ENCODE data around the gene EPS8L3. TPM values are rescaled to one million over a fixed set of nuclear protein-coding genes. Genes with fewer than 3 reads are reported as not detected.

Gene EPS8L3
- total RNA-seq, 1 experiment from 2014 or later = not detected

DNA sequence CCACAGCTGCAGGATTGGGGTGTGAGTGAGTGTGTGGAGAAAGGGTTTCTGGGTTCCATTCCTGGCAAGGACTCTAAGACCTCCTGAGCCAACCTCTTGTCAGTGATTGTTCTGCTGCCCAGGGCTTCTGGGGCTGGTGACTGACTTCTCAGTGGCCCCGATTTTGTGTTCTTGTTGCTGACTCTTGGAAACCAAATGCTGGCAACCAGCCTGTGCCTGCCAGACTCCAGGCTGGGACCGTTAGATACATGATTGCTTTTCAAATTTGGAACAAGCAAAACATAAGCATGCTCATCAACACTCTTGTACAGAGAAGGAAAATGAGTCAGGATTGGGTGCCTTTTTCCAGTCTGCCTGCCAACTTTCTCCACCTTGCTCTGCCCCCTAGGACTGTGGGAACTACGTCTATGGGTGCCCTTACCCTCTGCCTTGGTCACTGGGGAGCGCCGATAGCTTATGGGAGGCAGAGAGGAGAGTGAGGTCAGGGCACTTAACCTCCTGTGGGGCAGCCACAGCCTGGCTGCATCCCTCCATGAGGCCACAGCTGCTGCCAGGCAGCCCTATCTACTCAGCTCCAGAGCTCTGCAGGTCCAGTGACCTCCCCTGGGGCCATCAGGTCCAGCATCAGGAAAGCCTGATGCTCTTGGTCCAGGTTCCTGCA, 39.3 kb upstream of the EPS8L3 start:
- TF ChIP-seq, protein P1, sequence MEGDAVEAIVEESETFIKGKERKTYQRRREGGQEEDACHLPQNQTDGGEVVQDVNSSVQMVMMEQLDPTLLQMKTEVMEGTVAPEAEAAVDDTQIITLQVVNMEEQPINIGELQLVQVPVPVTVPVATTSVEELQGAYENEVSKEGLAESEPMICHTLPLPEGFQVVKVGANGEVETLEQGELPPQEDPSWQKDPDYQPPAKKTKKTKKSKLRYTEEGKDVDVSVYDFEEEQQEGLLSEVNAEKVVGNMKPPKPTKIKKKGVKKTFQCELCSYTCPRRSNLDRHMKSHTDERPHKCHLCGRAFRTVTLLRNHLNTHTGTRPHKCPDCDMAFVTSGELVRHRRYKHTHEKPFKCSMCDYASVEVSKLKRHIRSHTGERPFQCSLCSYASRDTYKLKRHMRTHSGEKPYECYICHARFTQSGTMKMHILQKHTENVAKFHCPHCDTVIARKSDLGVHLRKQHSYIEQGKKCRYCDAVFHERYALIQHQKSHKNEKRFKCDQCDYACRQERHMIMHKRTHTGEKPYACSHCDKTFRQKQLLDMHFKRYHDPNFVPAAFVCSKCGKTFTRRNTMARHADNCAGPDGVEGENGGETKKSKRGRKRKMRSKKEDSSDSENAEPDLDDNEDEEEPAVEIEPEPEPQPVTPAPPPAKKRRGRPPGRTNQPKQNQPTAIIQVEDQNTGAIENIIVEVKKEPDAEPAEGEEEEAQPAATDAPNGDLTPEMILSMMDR (conservative IDR thresholded peaks at IDR 0.05; ENCODE audit: low read depth, low read length) = no peak
- TF ChIP-seq EZH2 (IDR thresholded peaks at IDR 0.05; ENCODE audit: borderline replicate concordance, low read depth, low read length, poor library complexity, severe bottlenecking) = no peak
- no peaks in the 10 kb centered on the region for H3K36me3 ChIP-seq (ENCODE audit: insufficient read depth, low read length, poor library complexity, severe bottlenecking)
- no TSS peak for BruUV-seq (replicated peaks)
- H3K9me3 ChIP-seq (ENCODE audit: low read depth, low read length, poor library complexity, severe bottlenecking) = no peaks in the 10 kb centered on the region
- peaks cover 8% of the 10 kb centered on the region for H3K4me1 ChIP-seq (ENCODE audit: insufficient read depth, low read length, poor library complexity, severe bottlenecking)
- DNase-seq (ENCODE audit: low spot score) = no peak
- H3K27ac ChIP-seq (ENCODE audit: low read depth, low read length, poor library complexity, severe bottlenecking) = no peak overlapping the region
- intact Hi-C loops (cut with micrococcal nuclease; ENCODE audit: unreplicated experiment) = no loop called here
- ChIA-PET POLR2A (ENCODE audit: low non-redundant PET) (no interaction called here), CTCF (no interaction called here)
- H3K27me3 ChIP-seq (replicated peaks; ENCODE audit: insufficient read depth, low read depth, low read length, poor library complexity) = no peaks in the 10 kb centered on the region
- no peak overlapping the region for H3K4me3 ChIP-seq (ENCODE audit: low read depth, low read length, poor library complexity, severe bottlenecking)

DNA sequence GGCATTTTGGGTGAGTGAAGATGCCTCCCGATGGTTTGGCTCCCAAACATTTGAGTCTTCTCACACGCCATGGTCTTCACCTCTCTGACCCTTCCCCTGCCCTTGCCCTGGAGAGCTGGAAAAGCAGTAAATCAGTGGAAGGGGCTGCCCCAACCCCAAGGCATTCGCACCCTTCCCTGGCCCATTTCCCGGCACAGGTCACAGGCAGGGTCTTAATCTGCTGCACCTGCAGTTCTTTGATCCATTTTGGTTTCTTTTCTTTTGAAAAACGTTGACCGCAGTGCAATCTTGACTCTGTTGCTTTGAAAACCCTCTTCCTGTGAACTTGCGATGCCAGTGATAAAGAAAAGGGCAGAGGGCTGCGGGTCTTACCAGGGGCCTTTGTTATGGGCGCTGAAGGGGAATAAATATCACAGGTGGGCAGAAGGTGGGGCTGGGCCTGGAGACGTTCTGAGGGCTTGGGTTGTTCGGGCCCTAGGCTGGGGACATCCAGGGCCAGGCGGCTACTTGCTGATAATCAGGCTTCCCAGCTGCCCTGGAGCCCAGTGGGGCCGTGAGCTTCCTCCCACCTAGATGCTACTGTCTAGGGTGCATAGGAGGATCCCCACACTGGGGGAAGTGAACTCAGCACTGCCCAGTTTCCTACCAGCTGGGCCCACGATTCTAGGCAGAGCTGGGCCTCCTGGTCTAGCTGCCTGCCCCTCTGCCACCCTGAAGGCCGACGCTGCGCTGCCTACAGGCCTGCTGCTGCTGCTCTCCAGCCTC, 38.6 kb upstream of the EPS8L3 start:
- POLR2A ChIA-PET (ENCODE audit: low non-redundant PET) = no interaction called here
- H3K4me1 ChIP-seq (ENCODE audit: insufficient read depth, low read length, poor library complexity, severe bottlenecking) = peaks cover 8% of the 10 kb centered on the region
- intact Hi-C loops (cut with micrococcal nuclease; ENCODE audit: unreplicated experiment) = no loop called here
- CTCF ChIA-PET = no interaction called here
- no peak for DNase-seq (ENCODE audit: low spot score)
- TF ChIP-seq, protein P1 (conservative IDR thresholded peaks at IDR 0.05; ENCODE audit: low read depth, low read length) = no peak
- no peak for TF ChIP-seq EZH2 (IDR thresholded peaks at IDR 0.05; ENCODE audit: borderline replicate concordance, low read depth, low read length, poor library complexity, severe bottlenecking)
- H3K9me3 ChIP-seq (ENCODE audit: low read depth, low read length, poor library complexity, severe bottlenecking) = no peaks in the 10 kb centered on the region
- H3K36me3 ChIP-seq (ENCODE audit: insufficient read depth, low read length, poor library complexity, severe bottlenecking) = no peaks in the 10 kb centered on the region
- BruUV-seq (replicated peaks) = no TSS peak
- H3K4me3 ChIP-seq (ENCODE audit: low read depth, low read length, poor library complexity, severe bottlenecking) = no peak overlapping the region
- no peaks in the 10 kb centered on the region for H3K27me3 ChIP-seq (replicated peaks; ENCODE audit: insufficient read depth, low read depth, low read length, poor library complexity)
- H3K27ac ChIP-seq (ENCODE audit: low read depth, low read length, poor library complexity, severe bottlenecking) = no peak overlapping the region

DNA sequence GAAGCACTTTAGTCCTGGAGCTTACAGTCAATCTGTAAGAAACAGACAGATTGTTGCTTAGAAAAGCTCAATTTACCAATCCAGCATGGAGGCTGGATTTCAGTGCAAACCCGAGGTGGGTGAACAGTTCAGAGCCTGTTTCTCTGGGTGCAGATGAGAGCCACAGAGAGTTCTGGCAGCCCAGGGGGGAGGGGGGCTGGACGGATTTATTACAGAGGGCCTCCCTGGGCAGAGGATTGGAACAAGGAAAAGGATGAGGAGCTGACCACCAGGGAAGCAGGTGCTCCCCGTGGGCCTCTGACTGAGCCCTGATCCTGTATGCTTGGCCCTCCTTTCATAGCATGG, 38.0 kb upstream of the EPS8L3 start:
- no peak for DNase-seq (ENCODE audit: low spot score)
- Histone ChIP-seq H3K4me3 (ENCODE audit: low read depth, low read length, poor library complexity, severe bottlenecking) (no peak overlapping the region), H3K4me1 (ENCODE audit: insufficient read depth, low read length, poor library complexity, severe bottlenecking) (peaks cover 8% of the 10 kb centered on the region), H3K27ac (ENCODE audit: low read depth, low read length, poor library complexity, severe bottlenecking) (no peak overlapping the region), H3K27me3 (replicated peaks; ENCODE audit: insufficient read depth, low read depth, low read length, poor library complexity) (no peaks in the 10 kb centered on the region), H3K9me3 (ENCODE audit: low read depth, low read length, poor library complexity, severe bottlenecking) (no peaks in the 10 kb centered on the region), H3K36me3 (ENCODE audit: insufficient read depth, low read length, poor library complexity, severe bottlenecking) (no peaks in the 10 kb centered on the region)
- TF ChIP-seq, protein P1 (conservative IDR thresholded peaks at IDR 0.05; ENCODE audit: low read depth, low read length) = no peak
- no peak for TF ChIP-seq EZH2 (IDR thresholded peaks at IDR 0.05; ENCODE audit: borderline replicate concordance, low read depth, low read length, poor library complexity, severe bottlenecking)
- BruUV-seq (replicated peaks) = no TSS peak
- POLR2A ChIA-PET (ENCODE audit: low non-redundant PET) = no interaction called here
- intact Hi-C loops (cut with micrococcal nuclease; ENCODE audit: unreplicated experiment) = no loop called here
- CTCF ChIA-PET = no interaction called here

Measured in A673 (cell line).